Neural cell (in vitro differentiated cells): ENCODE results near the gene LRRC26. TPM values are rescaled to one million over a fixed set of nuclear protein-coding genes. Genes with fewer than 3 reads are reported as not detected.

Source experiments
- H2AFZ ChIP-seq: fragments of 200-600, 300-800 bp; sonication (generic), shearing (Covaris generic); 2 replicates; pipeline ENCODE4 v1.6.0; 2014; ENCODE audit warnings: low read depth, mild to moderate bottlenecking, antibody characterized with exemption, low read length, moderate library complexity
- H3F3A ChIP-seq: fragments of 200-600 bp; shearing (Covaris generic); 2 replicates; pipeline ENCODE4 v1.6.1; 2016; ENCODE audit warnings: mild to moderate bottlenecking, moderate library complexity, mixed read lengths, antibody characterized with exemption, low read length; ENCODE audit not compliant: insufficient read depth, poor library complexity, severe bottlenecking
- H3K27ac ChIP-seq: fragments of 200-600, 300-800 bp; sonication (generic), shearing (Covaris generic); 2 replicates; pipeline ENCODE4 v1.5.1; 2014; ENCODE audit warnings: mild to moderate bottlenecking, low read length, moderate library complexity
- H3K27me3 ChIP-seq: fragments of 300-800, 200-600 bp; sonication (generic), shearing (Covaris generic); 2 replicates; pipeline ENCODE4 v1.6.0; 2014; ENCODE audit warnings: mild to moderate bottlenecking, low read depth, low read length, moderate library complexity; ENCODE audit not compliant: insufficient read depth
- H3K36me3 ChIP-seq: fragments of 300-800, 200-600 bp; sonication (generic), shearing (Covaris generic); 2 replicates; pipeline ENCODE4 v1.5.1; 2014; ENCODE audit warnings: mild to moderate bottlenecking, antibody characterized with exemption, low read length, moderate library complexity; ENCODE audit not compliant: insufficient read depth
- H3K4me2 ChIP-seq: fragments of 300-800, 200-600 bp; sonication (generic), shearing (Covaris generic); 2 replicates; pipeline ENCODE4 v1.6.0; 2014; ENCODE audit warnings: mild to moderate bottlenecking, low read length
- H3K4me3 ChIP-seq: fragments of 300-800, 200-600 bp; sonication (generic), shearing (Covaris generic); 2 replicates; pipeline ENCODE4 v1.5.1; 2014; ENCODE audit warnings: mild to moderate bottlenecking, low read length, moderate library complexity
- H3K79me2 ChIP-seq: fragments of 200-600 bp; shearing (Covaris generic); replicated peaks from 2 replicates; pipeline ENCODE4 v1.6.0; 2014; ENCODE audit warnings: mild to moderate bottlenecking, low read length, moderate library complexity; ENCODE audit not compliant: insufficient read depth
- H3K9ac ChIP-seq: fragments of 300-800, 200-600 bp; sonication (generic), shearing (Covaris generic); 2 replicates; pipeline ENCODE4 v1.6.1; 2016; ENCODE audit warnings: mild to moderate bottlenecking, low read length, mixed read lengths
- H3K9me2 ChIP-seq: fragments of 200-600 bp; shearing (Covaris generic); 2 replicates; pipeline ENCODE4 v1.6.1; 2016; ENCODE audit warnings: mild to moderate bottlenecking, low read length, mixed read lengths; ENCODE audit not compliant: insufficient read depth
- H3K9me3 ChIP-seq: fragments of 200-600, 300-800 bp; sonication (generic), shearing (Covaris generic); 2 replicates; pipeline ENCODE4 v1.6.1; 2016; ENCODE audit warnings: mild to moderate bottlenecking, mixed run types, low read length, moderate library complexity, mixed read lengths
- H4K20me1 ChIP-seq: fragments of 200-600 bp; shearing (Covaris generic); 2 replicates; pipeline ENCODE4 v1.6.1; 2016; ENCODE audit warnings: mild to moderate bottlenecking, mixed run types; ENCODE audit not compliant: insufficient read depth
- EP300 ChIP-seq: fragments of 450-650 bp; conservative IDR thresholded peaks from 2 replicates; pipeline ENCODE4 v1.6.1; 2014; ENCODE audit warnings: antibody characterized with exemption, mild to moderate bottlenecking, moderate library complexity; ENCODE audit not compliant: poor library complexity, severe bottlenecking
- EZH2 ChIP-seq: fragments of 200-600, 300-800 bp; shearing (Covaris generic), sonication (generic); IDR thresholded peaks from 2 replicates; pipeline ENCODE4 v1.6.1; 2014; ENCODE audit warnings: antibody characterized with exemption, low read length, borderline replicate concordance, mild to moderate bottlenecking; ENCODE audit not compliant: insufficient read depth, poor library complexity, severe bottlenecking
- MXI1 ChIP-seq: fragments of 450-650 bp; conservative IDR thresholded peaks from 2 replicates; pipeline ENCODE4 v1.6.1; 2014; ENCODE audit warnings: antibody characterized with exemption, mild to moderate bottlenecking; ENCODE audit not compliant: poor library complexity, severe bottlenecking
- POLR2AphosphoS5 ChIP-seq: IDR thresholded peaks from 2 replicates; pipeline ENCODE4 v1.6.1; 2012
- RAD21 ChIP-seq: fragments of 450-650 bp; conservative IDR thresholded peaks from 2 replicates; pipeline ENCODE4 v1.6.1; 2014; ENCODE audit warnings: antibody characterized with exemption, mild to moderate bottlenecking, moderate library complexity
- SMC3 ChIP-seq: fragments of 450-650 bp; conservative IDR thresholded peaks from 2 replicates; pipeline ENCODE4 v1.6.1; 2014; ENCODE audit warnings: antibody characterized with exemption, mild to moderate bottlenecking, moderate library complexity; ENCODE audit not compliant: poor library complexity
- TAF1 ChIP-seq: IDR thresholded peaks from 2 replicates; pipeline ENCODE4 v1.6.1; 2012; ENCODE audit warnings: low read depth
- polyA plus RNA-seq: library from polyadenylated mRNA; depleted of rRNA; stranded (reverse); fragments of >200 nt; gene quantifications from 2 replicates; pipeline ENCODE4 v1.2.3, GENCODE V29; 2014
- TF ChIP-seq, protein P1 (sequence below): IDR thresholded peaks from 2 replicates; pipeline ENCODE4 v1.6.1; 2012; ENCODE audit warnings: borderline replicate concordance
- TF ChIP-seq, protein P2 (sequence below): fragments of 450-650 bp; IDR thresholded peaks from 2 replicates; pipeline ENCODE4 v1.5.1; 2014; ENCODE audit warnings: antibody characterized with exemption, mild to moderate bottlenecking, moderate library complexity; ENCODE audit not compliant: poor library complexity, severe bottlenecking

The LRRC26 gene
- polyA plus RNA-seq, 1 donor from 2014 or later = 2.2 TPM

DNA sequence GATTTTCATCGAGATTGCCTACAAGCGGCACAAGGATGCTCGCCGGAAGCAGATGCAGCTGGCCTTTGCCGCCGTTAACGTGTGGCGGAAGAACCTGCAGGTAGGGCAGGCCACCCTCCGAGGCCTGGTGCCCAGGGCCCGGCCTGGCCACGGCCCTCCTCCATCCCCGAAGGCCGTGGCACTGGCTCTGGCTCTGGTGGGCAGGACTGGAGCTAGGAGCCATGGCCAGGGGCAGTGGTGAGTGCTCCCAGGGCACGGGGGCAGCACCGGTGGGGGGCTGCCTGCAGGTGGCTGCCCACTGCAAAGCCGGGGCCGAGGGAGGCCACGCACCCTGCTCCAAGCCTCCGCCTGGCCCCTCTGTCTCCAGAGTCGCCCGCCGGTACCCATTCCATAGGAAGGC lies 6.0 kb downstream of the LRRC26 start:
- Histone ChIP-seq H4K20me1 (no peaks in the 10 kb centered on the region), H3K79me2 (no peaks in the 10 kb centered on the region), H2AFZ (no peak overlapping the region), H3K9ac (no peak overlapping the region), H3K27ac (no peak overlapping the region), H3K9me3 (no peaks in the 10 kb centered on the region), H3K9me2 (no peaks in the 10 kb centered on the region), H3K4me3 (no peak overlapping the region), H3K36me3 (no peaks in the 10 kb centered on the region), H3K27me3 (peaks cover 79% of the 10 kb centered on the region), H3F3A (no peaks in the 10 kb centered on the region), H3K4me2 (no peak overlapping the region)
- TF ChIP-seq MXI1 (no peak), TAF1 (no peak), EZH2 (no peak), POLR2AphosphoS5 (no peak), RAD21 (no peak), SMC3 (no peak), EP300 (no peak)
- TF ChIP-seq, protein P1, sequence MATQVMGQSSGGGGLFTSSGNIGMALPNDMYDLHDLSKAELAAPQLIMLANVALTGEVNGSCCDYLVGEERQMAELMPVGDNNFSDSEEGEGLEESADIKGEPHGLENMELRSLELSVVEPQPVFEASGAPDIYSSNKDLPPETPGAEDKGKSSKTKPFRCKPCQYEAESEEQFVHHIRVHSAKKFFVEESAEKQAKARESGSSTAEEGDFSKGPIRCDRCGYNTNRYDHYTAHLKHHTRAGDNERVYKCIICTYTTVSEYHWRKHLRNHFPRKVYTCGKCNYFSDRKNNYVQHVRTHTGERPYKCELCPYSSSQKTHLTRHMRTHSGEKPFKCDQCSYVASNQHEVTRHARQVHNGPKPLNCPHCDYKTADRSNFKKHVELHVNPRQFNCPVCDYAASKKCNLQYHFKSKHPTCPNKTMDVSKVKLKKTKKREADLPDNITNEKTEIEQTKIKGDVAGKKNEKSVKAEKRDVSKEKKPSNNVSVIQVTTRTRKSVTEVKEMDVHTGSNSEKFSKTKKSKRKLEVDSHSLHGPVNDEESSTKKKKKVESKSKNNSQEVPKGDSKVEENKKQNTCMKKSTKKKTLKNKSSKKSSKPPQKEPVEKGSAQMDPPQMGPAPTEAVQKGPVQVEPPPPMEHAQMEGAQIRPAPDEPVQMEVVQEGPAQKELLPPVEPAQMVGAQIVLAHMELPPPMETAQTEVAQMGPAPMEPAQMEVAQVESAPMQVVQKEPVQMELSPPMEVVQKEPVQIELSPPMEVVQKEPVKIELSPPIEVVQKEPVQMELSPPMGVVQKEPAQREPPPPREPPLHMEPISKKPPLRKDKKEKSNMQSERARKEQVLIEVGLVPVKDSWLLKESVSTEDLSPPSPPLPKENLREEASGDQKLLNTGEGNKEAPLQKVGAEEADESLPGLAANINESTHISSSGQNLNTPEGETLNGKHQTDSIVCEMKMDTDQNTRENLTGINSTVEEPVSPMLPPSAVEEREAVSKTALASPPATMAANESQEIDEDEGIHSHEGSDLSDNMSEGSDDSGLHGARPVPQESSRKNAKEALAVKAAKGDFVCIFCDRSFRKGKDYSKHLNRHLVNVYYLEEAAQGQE = no peak
- TF ChIP-seq, protein P2, sequence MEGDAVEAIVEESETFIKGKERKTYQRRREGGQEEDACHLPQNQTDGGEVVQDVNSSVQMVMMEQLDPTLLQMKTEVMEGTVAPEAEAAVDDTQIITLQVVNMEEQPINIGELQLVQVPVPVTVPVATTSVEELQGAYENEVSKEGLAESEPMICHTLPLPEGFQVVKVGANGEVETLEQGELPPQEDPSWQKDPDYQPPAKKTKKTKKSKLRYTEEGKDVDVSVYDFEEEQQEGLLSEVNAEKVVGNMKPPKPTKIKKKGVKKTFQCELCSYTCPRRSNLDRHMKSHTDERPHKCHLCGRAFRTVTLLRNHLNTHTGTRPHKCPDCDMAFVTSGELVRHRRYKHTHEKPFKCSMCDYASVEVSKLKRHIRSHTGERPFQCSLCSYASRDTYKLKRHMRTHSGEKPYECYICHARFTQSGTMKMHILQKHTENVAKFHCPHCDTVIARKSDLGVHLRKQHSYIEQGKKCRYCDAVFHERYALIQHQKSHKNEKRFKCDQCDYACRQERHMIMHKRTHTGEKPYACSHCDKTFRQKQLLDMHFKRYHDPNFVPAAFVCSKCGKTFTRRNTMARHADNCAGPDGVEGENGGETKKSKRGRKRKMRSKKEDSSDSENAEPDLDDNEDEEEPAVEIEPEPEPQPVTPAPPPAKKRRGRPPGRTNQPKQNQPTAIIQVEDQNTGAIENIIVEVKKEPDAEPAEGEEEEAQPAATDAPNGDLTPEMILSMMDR = no peak

DNA sequence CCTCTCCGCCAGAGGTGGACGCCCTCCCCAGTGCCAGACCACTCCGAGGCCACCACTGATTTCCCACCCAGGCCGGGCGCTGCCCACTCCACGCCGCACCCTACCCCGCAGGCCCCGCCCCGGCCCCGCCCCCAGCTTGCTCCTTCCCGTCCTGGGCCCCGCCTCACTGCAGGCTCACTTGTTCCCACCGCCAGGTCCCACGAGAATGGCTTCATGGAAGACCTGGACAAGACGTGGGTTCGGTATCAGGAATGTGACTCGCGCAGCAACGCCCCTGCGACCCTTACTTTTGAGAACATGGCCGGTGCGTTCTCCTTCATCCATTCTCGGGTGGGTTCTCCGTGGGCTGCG lies 6.5 kb downstream of the LRRC26 start:
- Histone ChIP-seq H3F3A (no peaks in the 10 kb centered on the region), H3K9me2 (no peaks in the 10 kb centered on the region), H3K27me3 (peaks cover 84% of the 10 kb centered on the region), H3K79me2 (no peaks in the 10 kb centered on the region), H2AFZ (no peak overlapping the region), H3K9me3 (no peaks in the 10 kb centered on the region), H3K4me3 (peak overlapping the region; percentile 44), H3K36me3 (no peaks in the 10 kb centered on the region), H3K9ac (no peak overlapping the region), H3K4me2 (no peak overlapping the region), H4K20me1 (no peaks in the 10 kb centered on the region), H3K27ac (no peak overlapping the region)
- TF ChIP-seq MXI1 = no peak
- TF ChIP-seq, protein P2 = no peak
- TF ChIP-seq EZH2 = no peak
- TF ChIP-seq, protein P1 = no peak
- TF ChIP-seq SMC3 = no peak
- no peak for TF ChIP-seq POLR2AphosphoS5
- TF ChIP-seq EP300 = no peak
- TF ChIP-seq RAD21 = no peak
- no peak for TF ChIP-seq TAF1
